Fibroblast of upper back skin (primary cell): ENCODE measurements around the gene RHOT2.

Experiments used
- DNase-seq: peaks from one replicate; pipeline ENCODE4 v3.0.0-alpha.2; 2013

RHOT2 gene

GRCh38 chr16:716768-717325, 48.9 kb downstream of the RHOT2 start:
- DNase-seq, result no peak

- DNase-seq, result no peak
Measured at GRCh38 chr16:717450-718245, 49.7 kb downstream of the RHOT2 start.

GRCh38 chr16:718389-718788, 50.5 kb downstream of the RHOT2 start:
- DNase-seq, result no peak

GRCh38 chr16:718922-719321, 51.0 kb downstream of the RHOT2 start:
- no peak for DNase-seq

- no peak for DNase-seq
Measured at GRCh38 chr16:719815-720446, 52.0 kb downstream of the RHOT2 start.

GRCh38 chr16:720447-720989, 52.6 kb downstream of the RHOT2 start:
- peak; percentile 72 for DNase-seq

- peak; percentile 64 for DNase-seq
Measured at GRCh38 chr16:720990-721764, 53.2 kb downstream of the RHOT2 start, which contains the start of gene ANTKMT. TSS of gene ANTKMT (plus strand) at chr16:721146. CDS start at chr16:721275, 129 bp downstream.

- DNase-seq, result no peak
Measured at GRCh38 chr16:721765-722540, 54.0 kb downstream of the RHOT2 start.

GRCh38 chr16:722835-723633, 55.1 kb downstream of the RHOT2 start:
- DNase-seq, result no peak

- DNase-seq, result no peak
Measured at GRCh38 chr16:723695-724094, 55.8 kb downstream of the RHOT2 start.
